RCC 7860 (cell line): ENCODE data around the gene MESD.

Experiments used
- DNase-seq: peaks from one replicate; pipeline ENCODE4 v3.0.0-alpha.2; 2015; ENCODE audit warnings: low spot score
- FAIRE-seq: peaks from 2 replicates; lab custom pipeline; 2012; peaks lifted over from hg19 to GRCh38; lab: Jason Lieb, UNC

The MESD gene

GRCh38 chr15:80942266-80942665 lies 47.4 kb downstream of the MESD start:
- no peak for DNase-seq
- FAIRE-seq: no peak

DNA sequence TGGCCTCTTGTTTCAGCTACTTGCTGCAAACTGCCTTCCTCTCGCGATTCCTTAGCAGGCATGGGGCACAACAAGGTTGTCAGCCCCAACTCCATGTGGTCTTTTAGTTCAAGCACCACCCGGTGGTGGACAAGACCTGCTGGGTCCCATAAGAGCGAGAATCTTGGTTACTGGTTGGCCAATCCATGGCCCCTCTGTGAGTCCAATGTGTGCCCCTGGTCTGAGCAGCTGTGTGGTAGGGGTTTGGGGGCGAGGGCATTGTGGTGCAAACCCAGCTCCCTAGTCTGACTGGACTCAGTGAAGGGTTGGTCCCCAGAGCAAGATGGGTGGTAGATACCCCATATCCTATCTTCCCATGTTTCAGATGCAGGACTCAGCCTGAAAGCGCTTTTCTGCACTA lies 48.8 kb downstream of the MESD start:
- FAIRE-seq: no peak

DNA sequence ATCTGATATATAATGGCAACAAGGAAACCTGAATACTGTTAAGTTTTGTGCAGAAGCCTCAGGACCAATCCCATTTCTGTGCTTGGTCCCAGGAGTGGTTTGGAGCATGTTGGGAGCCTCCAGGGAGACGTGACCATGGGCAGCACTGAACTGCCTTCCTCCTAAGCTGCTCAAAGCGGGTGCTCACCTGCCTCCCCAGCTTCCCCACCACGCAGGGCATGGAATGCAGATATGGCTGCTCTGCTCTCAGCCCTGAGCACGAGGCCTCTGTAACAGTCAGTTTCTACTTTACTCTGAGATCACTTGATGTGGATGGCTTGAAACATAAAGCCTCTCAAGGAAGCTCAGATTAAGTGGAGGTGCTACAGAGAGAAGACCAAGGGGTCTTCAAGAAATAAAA lies 49.3 kb downstream of the MESD start:
- DNase-seq: no peak
- FAIRE-seq: no peak

More for the DNA sequence above, 48.8 kb downstream of the MESD start:
- no peak for DNase-seq

GRCh38 chr15:80939216-80939615 lies 50.4 kb downstream of the MESD start:
- DNase-seq (no peak), FAIRE-seq (no peak)

GRCh38 chr15:80937718-80938117 lies 51.9 kb downstream of the MESD start:
- DNase-seq (no peak), FAIRE-seq (no peak)

DNA sequence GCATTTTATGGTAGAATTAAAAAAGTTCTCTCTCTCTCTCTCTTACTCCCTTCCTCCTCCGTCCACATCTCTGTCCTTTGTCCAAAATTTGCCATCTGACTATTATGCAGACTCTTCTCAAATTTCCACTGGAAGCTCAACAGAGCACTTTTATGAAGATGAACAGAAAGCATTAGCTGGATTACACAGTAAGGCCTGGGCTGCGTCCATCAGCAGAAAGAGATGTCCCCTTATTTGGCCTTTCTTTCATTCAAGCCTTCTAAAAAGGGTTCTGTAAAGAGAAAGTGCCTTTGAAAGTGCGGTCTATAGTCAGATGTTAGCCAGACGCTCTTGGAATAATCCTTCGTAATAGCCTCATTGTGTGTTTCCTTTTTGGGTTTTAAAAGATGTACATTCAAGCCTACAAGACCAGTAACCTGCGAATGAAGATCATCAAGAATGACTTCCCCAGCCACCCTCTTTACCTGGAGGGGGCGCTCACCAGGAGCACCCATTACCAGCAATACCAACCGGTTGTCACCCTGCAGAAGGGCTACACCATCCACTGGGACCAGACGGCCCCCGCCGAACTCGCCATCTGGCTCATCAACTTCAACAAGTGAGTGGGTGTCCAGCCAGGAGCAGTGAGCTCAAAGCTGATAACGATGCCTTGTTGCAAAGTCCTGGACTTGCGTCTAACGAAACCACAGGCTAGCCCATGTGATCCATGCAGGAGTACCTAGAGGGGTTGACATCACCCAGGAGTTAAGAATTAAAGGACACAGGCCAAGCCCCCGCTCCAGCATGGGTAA lies 53.1 kb downstream of the MESD start:
- FAIRE-seq: no peak
- no peak for DNase-seq

GRCh38 chr15:80934761-80935221 lies 54.8 kb downstream of the MESD start:
- peak; percentile 91 for DNase-seq
- peak; percentile 91 for FAIRE-seq

DNA sequence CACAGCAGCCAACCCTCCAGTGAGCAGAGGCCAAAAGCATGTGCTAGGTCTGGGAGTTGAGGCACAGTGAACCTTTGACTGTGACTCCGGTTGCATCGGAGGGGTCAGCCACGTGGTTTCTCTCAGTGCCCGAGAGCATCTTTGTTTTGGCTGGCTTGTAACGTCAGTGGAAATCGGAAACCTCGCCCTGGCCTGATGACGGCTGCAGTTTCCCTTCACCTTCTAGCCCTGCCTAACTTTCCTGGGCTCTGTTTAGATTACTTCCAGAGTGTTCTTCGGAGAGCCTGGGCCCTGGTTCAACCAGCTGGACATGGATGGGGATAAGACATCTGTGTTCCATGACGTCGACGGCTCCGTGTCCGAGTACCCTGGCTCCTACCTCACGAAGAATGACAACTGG lies 56.6 kb downstream of the MESD start:
- DNase-seq: no peak
- no peak for FAIRE-seq

GRCh38 chr15:80932513-80932815 lies 57.2 kb downstream of the MESD start:
- FAIRE-seq (no peak), DNase-seq (no peak)

DNA sequence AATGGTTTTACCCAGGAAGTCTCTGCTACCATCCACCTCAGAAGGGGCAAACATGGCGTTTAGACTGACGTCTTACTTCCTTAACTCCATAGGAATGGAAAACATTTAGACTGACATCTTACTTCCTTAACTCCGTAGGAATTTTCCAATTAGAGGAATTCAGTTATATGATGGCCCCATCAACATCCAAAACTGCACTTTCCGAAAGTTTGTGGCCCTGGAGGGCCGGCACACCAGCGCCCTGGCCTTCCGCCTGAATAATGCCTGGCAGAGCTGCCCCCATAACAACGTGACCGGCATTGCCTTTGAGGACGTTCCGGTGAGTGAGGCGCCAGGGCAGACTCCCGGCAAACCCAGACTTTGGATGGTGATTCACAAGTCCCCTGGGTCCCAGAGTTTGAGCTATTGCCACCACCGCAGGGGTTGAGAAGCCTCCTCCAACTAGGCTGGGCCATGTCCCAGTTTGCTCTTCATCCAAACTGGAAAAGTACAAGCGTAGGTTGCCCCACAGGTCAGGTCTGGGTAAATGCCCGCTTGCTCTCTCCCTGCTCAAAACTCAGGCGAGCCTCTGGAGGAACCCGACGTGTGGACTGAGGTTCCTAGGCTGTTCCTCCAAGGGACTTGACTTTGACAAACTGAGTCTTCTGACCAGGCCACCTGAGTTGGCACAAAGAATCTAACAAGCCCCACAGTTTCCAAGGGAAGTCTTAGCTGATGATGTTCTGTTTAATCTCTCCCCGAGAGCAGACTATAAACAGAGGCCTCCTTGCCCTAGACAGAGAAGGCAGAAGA lies 57.7 kb downstream of the MESD start:
- FAIRE-seq (no peak), DNase-seq (no peak)

DNA sequence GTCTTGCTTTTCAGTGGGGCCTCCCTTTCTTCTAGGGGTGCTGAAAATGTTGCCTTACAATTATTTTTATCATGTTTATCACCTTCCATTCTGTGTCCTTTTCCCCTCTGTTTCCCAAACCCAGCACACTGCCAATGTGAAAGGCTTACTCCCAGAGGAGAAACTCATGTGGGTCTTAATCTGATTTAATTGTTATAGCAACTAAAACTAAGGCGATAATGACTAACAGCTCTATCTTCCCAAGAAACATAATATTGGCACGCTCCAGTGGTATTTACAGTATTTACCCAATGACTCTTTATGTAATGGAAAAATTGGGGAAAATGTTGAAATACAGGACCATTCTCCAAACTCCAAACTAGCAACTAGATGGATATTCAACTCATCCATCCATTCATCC lies 58.4 kb downstream of the MESD start:
- FAIRE-seq: no peak
- DNase-seq: peak; percentile 23

GRCh38 chr15:80929689-80930088 lies 59.9 kb downstream of the MESD start:
- DNase-seq: peak; percentile 86

GRCh38 chr15:80929225-80929624 lies 60.4 kb downstream of the MESD start:
- FAIRE-seq (peak; percentile 90), DNase-seq (peak; percentile 86)

More at GRCh38 chr15:80929689-80930088, 59.9 kb downstream of the MESD start:
- peak; percentile 90 for FAIRE-seq

DNA sequence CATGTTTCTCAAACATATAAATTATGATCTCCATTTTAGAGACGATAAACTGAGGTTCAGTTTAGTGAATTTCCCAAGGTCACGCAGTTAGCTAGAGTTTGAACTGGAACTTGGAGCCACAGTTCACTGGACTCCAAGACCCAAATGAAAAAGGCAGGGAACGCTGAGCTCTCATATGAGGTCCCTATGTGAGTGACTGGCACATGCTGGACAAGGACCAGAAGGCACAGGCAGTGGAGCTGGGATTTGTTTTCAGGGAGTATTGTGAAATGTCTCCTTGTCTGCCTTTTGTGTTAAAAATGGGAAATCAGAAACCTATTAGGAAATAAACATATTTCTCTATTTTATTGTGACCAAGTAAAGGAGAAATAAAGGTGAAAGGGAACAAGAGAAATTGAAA lies 63.5 kb downstream of the MESD start:
- FAIRE-seq: no peak
- DNase-seq: no peak

DNA sequence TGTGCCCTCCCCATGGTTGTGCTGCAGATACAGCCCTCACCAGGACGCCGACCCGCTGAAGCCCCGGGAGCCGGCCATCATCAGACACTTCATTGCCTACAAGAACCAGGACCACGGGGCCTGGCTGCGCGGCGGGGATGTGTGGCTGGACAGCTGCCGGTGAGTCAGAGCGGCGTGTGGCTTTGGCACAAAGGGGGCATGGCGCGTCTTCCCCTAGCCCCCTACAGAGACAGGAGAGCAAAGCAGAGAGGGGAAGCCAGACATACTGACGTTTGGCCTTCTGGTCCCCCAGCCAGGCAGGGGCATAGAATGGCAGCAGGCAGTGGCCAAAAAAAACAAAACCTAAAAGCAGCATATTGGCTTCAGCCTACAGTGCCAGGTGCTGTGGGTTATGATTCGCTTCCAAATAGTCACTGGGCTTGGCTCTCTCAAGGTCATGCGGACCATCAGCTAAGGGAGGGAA lies 64.0 kb downstream of the MESD start:
- no peak for DNase-seq
- no peak for FAIRE-seq

DNA sequence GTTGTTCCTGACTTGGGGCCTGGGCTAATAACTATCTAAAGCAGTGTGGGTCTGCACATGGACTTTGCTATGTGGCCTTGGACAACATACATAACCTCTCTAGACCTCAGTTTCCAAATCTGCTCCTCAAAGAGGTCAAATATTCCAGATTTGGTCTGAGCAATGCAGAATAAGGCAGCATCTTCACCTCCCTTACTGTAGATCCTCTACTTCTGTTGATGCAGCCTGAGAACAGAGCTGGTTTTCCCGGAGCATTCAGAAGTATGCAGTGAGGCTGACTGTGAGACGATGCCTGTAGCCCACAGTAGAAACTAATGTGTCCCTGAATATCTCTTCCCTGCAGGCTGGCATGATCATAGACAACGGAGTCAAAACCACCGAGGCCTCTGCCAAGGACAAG lies 65.3 kb downstream of the MESD start:
- DNase-seq (no peak), FAIRE-seq (no peak)

DNA sequence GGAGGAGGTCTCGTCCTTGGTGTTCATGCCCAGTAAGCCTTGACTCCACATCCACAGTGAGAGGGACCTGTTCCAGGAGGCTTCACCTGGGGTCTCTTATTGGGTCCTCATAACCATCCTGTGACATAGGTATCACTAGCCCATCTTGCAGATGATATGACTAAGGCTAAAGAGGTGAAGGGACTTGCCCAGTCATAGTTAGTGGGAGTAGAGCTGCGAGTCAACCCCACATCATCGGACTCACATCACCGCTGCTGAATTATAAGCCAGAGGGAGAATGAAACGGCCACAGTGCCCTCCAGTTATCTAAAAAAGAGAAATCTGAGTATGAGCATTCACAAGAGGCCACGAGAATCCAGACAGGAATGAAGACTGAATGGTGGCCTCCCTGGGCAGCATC lies 66.0 kb downstream of the MESD start:
- FAIRE-seq (no peak), DNase-seq (peak; percentile 52)

GRCh38 chr15:80921736-80922410 lies 67.7 kb downstream of the MESD start:
- FAIRE-seq: no peak
- DNase-seq: no peak

GRCh38 chr15:80920271-80920699 lies 69.3 kb downstream of the MESD start:
- DNase-seq (no peak), FAIRE-seq (no peak)

DNA sequence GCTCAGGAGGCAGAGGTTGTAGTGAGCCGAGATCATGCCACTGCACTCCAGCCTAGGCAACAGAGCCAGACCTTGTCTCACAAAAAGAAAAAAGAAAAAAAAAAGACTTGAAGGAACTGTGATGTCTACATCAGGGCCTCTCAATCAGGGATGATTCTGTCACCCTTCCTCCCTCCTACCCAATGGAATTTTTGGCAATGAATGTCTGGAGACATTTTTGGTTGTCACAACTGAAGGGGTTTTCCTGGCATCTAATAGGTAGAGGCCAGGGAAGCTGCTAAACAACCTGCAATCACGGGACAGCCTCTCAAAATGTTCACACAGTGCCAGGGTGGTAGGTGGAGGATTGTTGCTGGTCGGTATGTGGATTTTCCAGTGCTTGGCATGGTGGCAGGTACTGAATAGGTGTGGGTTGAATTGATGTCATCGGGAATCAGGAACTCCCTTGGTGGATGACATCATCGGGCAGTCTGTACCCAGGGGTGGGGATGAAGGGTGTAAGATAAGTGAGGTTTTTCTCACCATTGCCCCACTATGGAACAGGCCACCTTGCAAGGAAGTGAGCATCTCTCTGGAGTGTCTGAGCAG lies 71.3 kb downstream of the MESD start:
- FAIRE-seq (no peak), DNase-seq (no peak)

GRCh38 chr15:80916056-80916455 lies 73.6 kb downstream of the MESD start:
- no peak for FAIRE-seq
- no peak for DNase-seq
